OCI-LY7 (cell line): ENCODE measurements around the gene TNS2. TPM values are rescaled to one million over a fixed set of nuclear protein-coding genes. Genes with fewer than 3 reads are reported as not detected.

Source experiments
- BruUV-seq: library from RNA; stranded (reverse); fragments of 400-500 nt; replicated peaks from 2 replicates; lab custom pipeline; 2021; lab: Mats Ljungman, UMichigan
- CTCF ChIA-PET: fragments of 300-600 bp; sonication (Branson Sonifier 250); formaldehyde crosslinking; loops from one replicate; lab custom pipeline; 2022; ENCODE audit warnings: antibody characterized with exemption; ENCODE audit not compliant: unreplicated experiment; lab: Charles Lee
- POLR2A ChIA-PET: fragments of 300-600 bp; sonication (Branson Sonifier 250); formaldehyde crosslinking; loops from one replicate; lab custom pipeline; 2022; ENCODE audit warnings: antibody characterized with exemption; lab: Charles Lee
- DNase-seq: peaks from one replicate; pipeline ENCODE4 v3.0.0-alpha.2; 2015; ENCODE audit warnings: low spot score
- H2AFZ ChIP-seq: fragments of 200-600 bp; sonication (generic), shearing (Covaris generic); 2 replicates; pipeline ENCODE4 v1.6.1; 2014; ENCODE audit warnings: mild to moderate bottlenecking, antibody characterized with exemption, low read length, moderate library complexity
- H3K27ac ChIP-seq: fragments of 200-600 bp; sonication (generic); 2 replicates; pipeline ENCODE4 v1.5.1; 2014; ENCODE audit warnings: mixed run types, low read depth, mild to moderate bottlenecking, moderate library complexity, low read length, inconsistent platforms; ENCODE audit not compliant: poor library complexity, severe bottlenecking
- H3K36me3 ChIP-seq: fragments of 200-600 bp; sonication (generic); 2 replicates; pipeline ENCODE4 v1.6.1; 2014; ENCODE audit warnings: mild to moderate bottlenecking, antibody characterized with exemption, low read length, moderate library complexity, mixed read lengths; ENCODE audit not compliant: insufficient read depth
- H3K4me1 ChIP-seq: fragments of 200-600 bp; sonication (generic); 2 replicates; pipeline ENCODE4 v1.5.1; 2014; ENCODE audit warnings: mild to moderate bottlenecking, low read length; ENCODE audit not compliant: insufficient read depth, poor library complexity, severe bottlenecking
- H3K4me2 ChIP-seq: fragments of 200-600 bp; sonication (generic); 2 replicates; pipeline ENCODE4 v1.6.1; 2014; ENCODE audit warnings: mild to moderate bottlenecking, low read length
- H3K4me3 ChIP-seq: fragments of 200-600 bp; sonication (generic); 2 replicates; pipeline ENCODE4 v1.5.1; 2014; ENCODE audit warnings: mild to moderate bottlenecking, low read depth, low read length; ENCODE audit not compliant: poor library complexity, severe bottlenecking
- H3K79me2 ChIP-seq: fragments of 200-600 bp; sonication (generic); 2 replicates; pipeline ENCODE4 v1.6.1; 2016; ENCODE audit warnings: low read depth, mild to moderate bottlenecking, low read length, moderate library complexity, mixed read lengths; ENCODE audit not compliant: insufficient read depth
- H3K9me2 ChIP-seq: fragments of 200-600 bp; sonication (generic); 2 replicates; pipeline ENCODE4 v1.6.1; 2016; ENCODE audit warnings: mild to moderate bottlenecking, low read length, mixed read lengths; ENCODE audit not compliant: insufficient read depth
- H3K9me3 ChIP-seq: fragments of 200-600 bp; sonication (generic); 2 replicates; pipeline ENCODE4 v1.6.1; 2014; ENCODE audit warnings: mild to moderate bottlenecking, mixed run types, low read length, mixed read lengths
- H4K20me1 ChIP-seq: fragments of 200-600 bp; sonication (generic); 2 replicates; pipeline ENCODE4 v1.6.1; 2014; ENCODE audit warnings: mild to moderate bottlenecking, antibody characterized with exemption, low read length, moderate library complexity, mixed read lengths; ENCODE audit not compliant: insufficient read depth
- EZH2phosphoT487 ChIP-seq: fragments of 200-600 bp; sonication (generic); IDR thresholded peaks from 2 replicates; pipeline ENCODE4 v1.6.1; 2018; ENCODE audit warnings: low read depth, borderline replicate concordance, mild to moderate bottlenecking, mixed run types, antibody characterized with exemption, low read length, moderate library complexity, mixed read lengths
- intact Hi-C: fragments of 100-400 bp; cut with micrococcal nuclease; formaldehyde crosslinking; loops from one replicate; pipeline ENCODE4 v1.10.0; 2022; ENCODE audit not compliant: unreplicated experiment
- total RNA-seq, 2 experiments: library from RNA; depleted of rRNA in 1 of 2; stranded (reverse); fragments of >200 nt in 1 of 2; shearing (Covaris generic) in 1 of 2; gene quantifications; 2 replicates each; pipeline ENCODE4 v1.2.3, GENCODE V29; 2014 to 2022
- TF ChIP-seq, protein P1 (sequence below): fragments of 200-600 bp; sonication (generic); conservative IDR thresholded peaks from 2 replicates; pipeline ENCODE4 v1.5.1; 2014; ENCODE audit warnings: mild to moderate bottlenecking, antibody characterized with exemption, low read length, moderate library complexity, mixed read lengths

TNS2 gene
- total RNA-seq, 2 experiments from 2014 or later = 0.25 to 1.6 TPM

- no TSS peak for BruUV-seq
- Histone ChIP-seq H3K9me2 (no peaks in the 10 kb centered on the region), H2AFZ (no peak overlapping the region), H4K20me1 (peaks cover 20% of the 10 kb centered on the region), H3K79me2 (peaks cover 44% of the 10 kb centered on the region), H3K36me3 (peaks cover 27% of the 10 kb centered on the region), H3K27ac (no peak overlapping the region), H3K4me1 (peaks cover 31% of the 10 kb centered on the region), H3K9me3 (no peaks in the 10 kb centered on the region), H3K4me3 (peak overlapping the region; percentile 77), H3K4me2 (peak overlapping the region; percentile 85)
- intact Hi-C loops = loop anchor here (10.0 kb wide), 1 partner anchor 750 kb away; the partner anchor contains the start of gene CISTR
- CTCF ChIA-PET = no interaction called here
- TF ChIP-seq EZH2phosphoT487 = no peak
- TF ChIP-seq, protein P1, sequence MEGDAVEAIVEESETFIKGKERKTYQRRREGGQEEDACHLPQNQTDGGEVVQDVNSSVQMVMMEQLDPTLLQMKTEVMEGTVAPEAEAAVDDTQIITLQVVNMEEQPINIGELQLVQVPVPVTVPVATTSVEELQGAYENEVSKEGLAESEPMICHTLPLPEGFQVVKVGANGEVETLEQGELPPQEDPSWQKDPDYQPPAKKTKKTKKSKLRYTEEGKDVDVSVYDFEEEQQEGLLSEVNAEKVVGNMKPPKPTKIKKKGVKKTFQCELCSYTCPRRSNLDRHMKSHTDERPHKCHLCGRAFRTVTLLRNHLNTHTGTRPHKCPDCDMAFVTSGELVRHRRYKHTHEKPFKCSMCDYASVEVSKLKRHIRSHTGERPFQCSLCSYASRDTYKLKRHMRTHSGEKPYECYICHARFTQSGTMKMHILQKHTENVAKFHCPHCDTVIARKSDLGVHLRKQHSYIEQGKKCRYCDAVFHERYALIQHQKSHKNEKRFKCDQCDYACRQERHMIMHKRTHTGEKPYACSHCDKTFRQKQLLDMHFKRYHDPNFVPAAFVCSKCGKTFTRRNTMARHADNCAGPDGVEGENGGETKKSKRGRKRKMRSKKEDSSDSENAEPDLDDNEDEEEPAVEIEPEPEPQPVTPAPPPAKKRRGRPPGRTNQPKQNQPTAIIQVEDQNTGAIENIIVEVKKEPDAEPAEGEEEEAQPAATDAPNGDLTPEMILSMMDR = no peak
- no peak for DNase-seq
- POLR2A ChIA-PET = no interaction called here
Observed at GRCh38 chr12:53004582-53004981, 45.3 kb upstream of the TNS2 start.

- peak; percentile 19 for DNase-seq
- ChIA-PET CTCF (interaction anchor here (0.6 kb wide), 1 partner anchor 14 kb away, joined by 3 read pairs; no protein-coding TSS in a partner anchor), POLR2A (interaction anchor here (0.5 to 1.3 kb wide), 7 partner anchors 11 to 1421 kb away, joined by 3 to 9 read pairs (median 3); no protein-coding TSS in a partner anchor)
- TF ChIP-seq, protein P1 = no peak
- intact Hi-C loops = loop anchor here (10.0 kb wide), 1 partner anchor 749 kb away; the partner anchor contains the start of gene CISTR
- H3K9me3 ChIP-seq = no peaks in the 10 kb centered on the region
- BruUV-seq = TSS peak; percentile 96
- peaks cover 39% of the 10 kb centered on the region for H3K4me1 ChIP-seq
- H3K4me2 ChIP-seq = peak overlapping the region; percentile 85
- peaks cover 35% of the 10 kb centered on the region for H3K36me3 ChIP-seq
- peak overlapping the region; percentile 70 for H3K27ac ChIP-seq
- H4K20me1 ChIP-seq = peaks cover 28% of the 10 kb centered on the region
- no peaks in the 10 kb centered on the region for H3K9me2 ChIP-seq
- peak overlapping the region; percentile 43; the same call in 1 of the 2 replicates for H2AFZ ChIP-seq
- H3K79me2 ChIP-seq = peaks cover 52% of the 10 kb centered on the region
- peak overlapping the region; percentile 77 for H3K4me3 ChIP-seq
Observed at GRCh38 chr12:53005215-53005985, 44.5 kb upstream of the TNS2 start.
